ENCODE measurements around the gene CCDC33. TPM values are rescaled to one million over a fixed set of nuclear protein-coding genes. Genes with fewer than 3 reads are reported as not detected.

The CCDC33 gene
- total RNA-seq, 4 donors from 2014 or later: 1.4 to 2.8 (median 1.7) TPM

DNA sequence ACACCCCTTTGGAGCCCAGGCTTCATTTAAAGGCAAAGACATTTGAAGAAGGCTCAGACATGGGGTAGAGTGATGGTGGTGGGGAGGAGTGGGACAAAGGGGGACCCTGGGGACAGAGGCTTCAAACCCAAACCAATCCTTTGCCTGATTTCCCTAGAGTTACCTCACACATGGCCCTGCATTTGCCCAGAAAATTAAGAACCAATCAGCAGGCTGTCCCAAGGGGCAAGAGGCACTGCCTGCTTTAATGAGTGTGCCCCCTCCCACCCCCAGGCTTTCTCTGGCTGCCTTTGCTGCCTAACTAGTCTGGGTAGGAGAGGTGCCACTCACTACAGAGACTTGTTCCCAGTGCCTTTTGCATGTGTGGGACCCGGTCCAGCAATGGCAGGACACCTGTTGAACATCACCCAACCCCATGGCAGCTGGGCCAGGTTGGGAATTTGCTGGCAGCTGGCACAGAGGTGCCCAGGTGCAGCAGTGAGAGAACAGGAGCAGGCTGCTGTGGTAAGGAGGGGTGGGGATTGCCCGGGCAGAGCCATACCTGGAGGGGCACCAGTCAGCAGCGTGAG is 38.4 kb downstream of the CCDC33 start:
- no peak for TF ChIP-seq POLR2A (IDR thresholded peaks at IDR 0.05)
- TF ChIP-seq, protein P1, sequence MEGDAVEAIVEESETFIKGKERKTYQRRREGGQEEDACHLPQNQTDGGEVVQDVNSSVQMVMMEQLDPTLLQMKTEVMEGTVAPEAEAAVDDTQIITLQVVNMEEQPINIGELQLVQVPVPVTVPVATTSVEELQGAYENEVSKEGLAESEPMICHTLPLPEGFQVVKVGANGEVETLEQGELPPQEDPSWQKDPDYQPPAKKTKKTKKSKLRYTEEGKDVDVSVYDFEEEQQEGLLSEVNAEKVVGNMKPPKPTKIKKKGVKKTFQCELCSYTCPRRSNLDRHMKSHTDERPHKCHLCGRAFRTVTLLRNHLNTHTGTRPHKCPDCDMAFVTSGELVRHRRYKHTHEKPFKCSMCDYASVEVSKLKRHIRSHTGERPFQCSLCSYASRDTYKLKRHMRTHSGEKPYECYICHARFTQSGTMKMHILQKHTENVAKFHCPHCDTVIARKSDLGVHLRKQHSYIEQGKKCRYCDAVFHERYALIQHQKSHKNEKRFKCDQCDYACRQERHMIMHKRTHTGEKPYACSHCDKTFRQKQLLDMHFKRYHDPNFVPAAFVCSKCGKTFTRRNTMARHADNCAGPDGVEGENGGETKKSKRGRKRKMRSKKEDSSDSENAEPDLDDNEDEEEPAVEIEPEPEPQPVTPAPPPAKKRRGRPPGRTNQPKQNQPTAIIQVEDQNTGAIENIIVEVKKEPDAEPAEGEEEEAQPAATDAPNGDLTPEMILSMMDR (IDR thresholded peaks at IDR 0.05): no peak
- intact Hi-C loops (cut with DNase I; ENCODE audit: low total_unique reads): no loop called here
- Histone ChIP-seq H3K4me1 (no peaks in the 10 kb centered on the region), H3K27ac (no peak overlapping the region), H3K27me3 (no peaks in the 10 kb centered on the region), H3K9me3 (no peaks in the 10 kb centered on the region), H3K4me3 (no peak overlapping the region), H3K36me3 (no peaks in the 10 kb centered on the region)
- DNase-seq: no peak

DNA sequence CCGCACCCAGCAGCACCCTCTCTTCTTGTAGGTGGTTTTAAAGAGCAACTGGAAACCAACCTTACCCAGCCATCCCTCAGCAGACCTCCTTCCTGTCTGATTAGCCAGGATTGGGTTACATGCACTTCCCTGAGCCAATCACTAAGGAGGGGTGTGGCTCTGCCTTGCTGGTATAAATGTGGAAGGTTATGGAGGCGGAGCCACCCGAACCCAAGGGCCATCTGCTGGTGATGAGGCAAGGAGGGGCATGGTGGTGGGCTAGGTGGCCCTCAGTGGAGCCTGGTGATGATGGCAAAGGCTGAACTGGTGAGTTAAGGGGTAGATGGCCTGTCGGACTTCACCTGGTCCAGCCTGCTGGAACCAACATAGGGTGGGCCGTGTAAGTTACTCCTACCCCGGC is 39.8 kb downstream of the CCDC33 start:
- intact Hi-C loops (cut with DNase I; ENCODE audit: low total_unique reads): no loop called here
- H3K36me3 ChIP-seq: no peaks in the 10 kb centered on the region
- no peak overlapping the region for H3K4me3 ChIP-seq
- no peak for DNase-seq
- no peaks in the 10 kb centered on the region for H3K27me3 ChIP-seq
- no peak overlapping the region for H3K27ac ChIP-seq
- no peaks in the 10 kb centered on the region for H3K9me3 ChIP-seq
- TF ChIP-seq, protein P1 (IDR thresholded peaks at IDR 0.05): no peak
- no peak for TF ChIP-seq POLR2A (IDR thresholded peaks at IDR 0.05)
- H3K4me1 ChIP-seq: no peaks in the 10 kb centered on the region

DNA sequence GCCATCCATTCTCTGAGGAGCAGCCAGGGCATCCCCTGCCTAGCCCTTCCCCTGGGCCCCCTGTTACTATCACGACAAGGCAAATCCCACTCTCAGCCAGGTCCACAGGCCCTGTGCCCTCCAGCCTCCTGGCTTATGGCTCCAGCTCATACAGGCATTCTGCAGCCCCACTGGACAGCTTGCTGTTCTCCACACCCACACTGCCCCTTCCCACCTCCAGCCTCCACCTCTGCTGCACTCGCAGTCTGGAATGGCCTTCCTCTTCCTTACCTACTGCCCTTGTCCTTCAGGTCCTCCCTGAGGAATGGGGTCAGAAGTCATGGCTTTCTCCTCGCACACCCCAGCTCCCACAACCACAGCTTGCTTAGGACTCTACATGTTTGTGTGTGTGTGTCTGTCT is 40.4 kb downstream of the CCDC33 start:
- TF ChIP-seq, protein P1 (IDR thresholded peaks at IDR 0.05): no peak
- no peak for TF ChIP-seq POLR2A (IDR thresholded peaks at IDR 0.05)
- Histone ChIP-seq H3K27me3 (no peaks in the 10 kb centered on the region), H3K9me3 (no peaks in the 10 kb centered on the region), H3K27ac (no peak overlapping the region), H3K4me3 (no peak overlapping the region), H3K4me1 (no peaks in the 10 kb centered on the region), H3K36me3 (no peaks in the 10 kb centered on the region)
- intact Hi-C loops (cut with DNase I; ENCODE audit: low total_unique reads): no loop called here
- no peak for DNase-seq

GRCh38 chr15:74277242-74277810 is 41.2 kb downstream of the CCDC33 start:
- Histone ChIP-seq H3K27me3 (no peaks in the 10 kb centered on the region), H3K36me3 (no peaks in the 10 kb centered on the region), H3K4me3 (no peak overlapping the region), H3K27ac (no peak overlapping the region), H3K4me1 (no peaks in the 10 kb centered on the region), H3K9me3 (no peaks in the 10 kb centered on the region)
- DNase-seq: no peak
- intact Hi-C loops (cut with DNase I; ENCODE audit: low total_unique reads): no loop called here
- no peak for TF ChIP-seq POLR2A (IDR thresholded peaks at IDR 0.05)
- TF ChIP-seq, protein P1 (IDR thresholded peaks at IDR 0.05): no peak

DNA sequence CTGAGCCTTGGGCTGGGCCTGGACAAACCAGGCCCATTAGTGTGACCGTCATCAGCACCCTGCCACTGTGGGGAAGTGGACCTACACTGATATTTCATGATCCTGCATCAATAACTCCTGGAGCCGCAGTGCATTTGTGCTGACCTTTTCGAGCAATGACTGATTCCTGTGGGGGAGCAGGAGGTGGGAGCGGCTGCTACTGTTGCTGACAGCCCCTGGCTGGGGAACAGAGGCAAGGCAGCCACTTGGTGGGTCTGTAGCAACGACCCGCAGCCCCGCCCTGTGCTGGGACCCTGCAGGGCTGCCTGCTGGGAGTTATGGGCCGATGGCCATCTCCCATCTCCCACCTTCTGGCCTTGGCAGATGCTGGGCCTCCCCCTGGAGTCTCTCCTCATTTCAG is 42.1 kb downstream of the CCDC33 start:
- Histone ChIP-seq H3K27ac (no peak overlapping the region), H3K27me3 (no peaks in the 10 kb centered on the region), H3K4me3 (no peak overlapping the region), H3K36me3 (no peaks in the 10 kb centered on the region), H3K4me1 (no peaks in the 10 kb centered on the region), H3K9me3 (no peaks in the 10 kb centered on the region)
- no peak for DNase-seq
- intact Hi-C loops (cut with DNase I; ENCODE audit: low total_unique reads): no loop called here
- no peak for TF ChIP-seq POLR2A (IDR thresholded peaks at IDR 0.05)
- TF ChIP-seq, protein P1 (IDR thresholded peaks at IDR 0.05): no peak

All from uterus (tissue), 4 donors.